Erythroblast (primary cell): ENCODE measurements around the gene PTPN9.

Source experiments
- GATA1 ChIP-seq: IDR thresholded peaks from 2 replicates; pipeline ENCODE4 v1.6.1; 2011; ENCODE audit warnings: low read depth, mild to moderate bottlenecking, control low read depth, low read length, moderate library complexity
- POLR2A ChIP-seq: IDR thresholded peaks from 2 replicates; pipeline ENCODE4 v1.6.1; 2011; ENCODE audit warnings: mild to moderate bottlenecking, low read length

GRCh38 chr15:75599401-75599800 lies 20.3 kb upstream of the PTPN9 start:
- TF ChIP-seq POLR2A (no peak), GATA1 (no peak)
